ENCODE data around the gene STAT3. TPM values are rescaled to one million over a fixed set of nuclear protein-coding genes. Genes with fewer than 3 reads are reported as not detected.

The STAT3 gene
- total and polyA plus RNA-seq, 2 donors (not counting 3 experiments of a cell fraction or from before 2014, with no cell fraction given), result 59.1 to 124 TPM

GRCh38 chr17:42284024-42284369 lies 104.2 kb downstream of the STAT3 start:
- ChIA-PET CTCF (no interaction called here), POLR2A (no interaction called here)
- Histone ChIP-seq H3K4me2 (ENCODE audit: insufficient read depth, low read length) (no peak overlapping the region), H3K79me2 (ENCODE audit: control insufficient read depth, insufficient read depth, low read length) (no peaks in the 10 kb centered on the region), H3K36me3 (ENCODE audit: control insufficient read depth in 2 of 2, extremely low read depth in 1 of 2, insufficient read depth in 2 of 2, low read length in 2 of 2) (no peaks in the 10 kb centered on the region), H3K4me1 (ENCODE audit: control insufficient read depth, extremely low read depth, insufficient read depth, low read length) (peaks cover 14% of the 10 kb centered on the region), H3K9me1 (replicated peaks; ENCODE audit: control insufficient read depth, extremely low read depth, insufficient read depth, low read length) (no peaks in the 10 kb centered on the region), H3K4me3 (replicated peaks in 1 of 3; ENCODE audit: insufficient read depth in 1 of 3, low read depth in 1 of 3, low read length in 3 of 3) (no peak overlapping the region), H3K9ac (replicated peaks; ENCODE audit: extremely low read depth, insufficient read depth, low read length) (no peak overlapping the region), H3K27ac (ENCODE audit: insufficient read depth, low read depth, low read length) (no peak overlapping the region), H4K20me1 (replicated peaks; ENCODE audit: control insufficient read depth, extremely low read depth, insufficient read depth, low read length) (no peaks in the 10 kb centered on the region), H3K9me3 (replicated peaks; ENCODE audit: control insufficient read depth, insufficient read depth, low read length) (no peaks in the 10 kb centered on the region), H3K27me3 (ENCODE audit: control insufficient read depth in 2 of 2, insufficient read depth in 2 of 2, low read length in 2 of 2) (no peaks in the 10 kb centered on the region), H2AFZ (ENCODE audit: low read depth, low read length) (no peak overlapping the region)
- BruUV-seq (replicated peaks), result no TSS peak
- TF ChIP-seq EZH2 (IDR thresholded peaks at IDR 0.05; ENCODE audit: borderline replicate concordance, low read depth, low read length, severe bottlenecking) (no peak), JUN (IDR thresholded peaks at IDR 0.05; ENCODE audit: borderline replicate concordance, insufficient read depth, insufficient read length, low read depth) (no peak), POLR2AphosphoS5 (IDR thresholded peaks at IDR 0.05; ENCODE audit: insufficient read depth, low read depth, low read length) (no peak), FOS (IDR thresholded peaks at IDR 0.05; ENCODE audit: borderline replicate concordance, insufficient read depth, low read length) (no peak), POLR2A (IDR thresholded peaks at IDR 0.05; ENCODE audit: low read depth, low read length) (no peak), MYC (IDR thresholded peaks at IDR 0.05; ENCODE audit: low read depth, low read length) (no peak), GATA2 (IDR thresholded peaks at IDR 0.05; ENCODE audit: insufficient read depth, insufficient read length, low read depth, low read length) (no peak)
- TF ChIP-seq, protein P1, sequence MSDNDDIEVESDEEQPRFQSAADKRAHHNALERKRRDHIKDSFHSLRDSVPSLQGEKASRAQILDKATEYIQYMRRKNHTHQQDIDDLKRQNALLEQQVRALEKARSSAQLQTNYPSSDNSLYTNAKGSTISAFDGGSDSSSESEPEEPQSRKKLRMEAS (IDR thresholded peaks at IDR 0.05; ENCODE audit: insufficient read depth, insufficient read length), result no peak
- TF ChIP-seq, protein P2, sequence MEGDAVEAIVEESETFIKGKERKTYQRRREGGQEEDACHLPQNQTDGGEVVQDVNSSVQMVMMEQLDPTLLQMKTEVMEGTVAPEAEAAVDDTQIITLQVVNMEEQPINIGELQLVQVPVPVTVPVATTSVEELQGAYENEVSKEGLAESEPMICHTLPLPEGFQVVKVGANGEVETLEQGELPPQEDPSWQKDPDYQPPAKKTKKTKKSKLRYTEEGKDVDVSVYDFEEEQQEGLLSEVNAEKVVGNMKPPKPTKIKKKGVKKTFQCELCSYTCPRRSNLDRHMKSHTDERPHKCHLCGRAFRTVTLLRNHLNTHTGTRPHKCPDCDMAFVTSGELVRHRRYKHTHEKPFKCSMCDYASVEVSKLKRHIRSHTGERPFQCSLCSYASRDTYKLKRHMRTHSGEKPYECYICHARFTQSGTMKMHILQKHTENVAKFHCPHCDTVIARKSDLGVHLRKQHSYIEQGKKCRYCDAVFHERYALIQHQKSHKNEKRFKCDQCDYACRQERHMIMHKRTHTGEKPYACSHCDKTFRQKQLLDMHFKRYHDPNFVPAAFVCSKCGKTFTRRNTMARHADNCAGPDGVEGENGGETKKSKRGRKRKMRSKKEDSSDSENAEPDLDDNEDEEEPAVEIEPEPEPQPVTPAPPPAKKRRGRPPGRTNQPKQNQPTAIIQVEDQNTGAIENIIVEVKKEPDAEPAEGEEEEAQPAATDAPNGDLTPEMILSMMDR (IDR thresholded peaks at IDR 0.05; ENCODE audit: extremely low read depth in 1 of 2, insufficient read depth in 1 of 2, low read depth in 1 of 2, low read length in 2 of 2), result no peak
- dilution Hi-C loops (cut with MboI; ENCODE audit: extremely low pct_ligation_motif_present, low sequenced_read_pairs), result no loop called here
- intact Hi-C loops (cut with micrococcal nuclease), result no loop called here
- DNase-seq (ENCODE audit: low read depth, low spot score) (no peak), FAIRE-seq (no peak)
